HAP-1 (cell line): Measurements from ENCODE around the gene KRT39.
"Not testable (repeated sequence)": the region's sequence is repeated elsewhere in the genome, so short reads cannot be mapped to it uniquely, and the experiment has no call there.

Source experiments
- DNase-seq, 2 experiments: peaks; one replicate each; pipeline ENCODE4 v3.0.0-alpha.2; 2016 to 2020; ENCODE audit warnings: low spot score in 2 of 2
- H3K27me3 ChIP-seq: fragments of 250-450 bp; sonication (Bioruptor Pico); 2 replicates; pipeline ENCODE4 v1.5.1; 2020; ENCODE audit warnings: low read depth, mild to moderate bottlenecking, moderate library complexity
- H3K36me3 ChIP-seq: fragments of 250-450 bp; sonication (Bioruptor Pico); replicated peaks from 2 replicates; pipeline ENCODE4 v1.5.1; 2020; ENCODE audit warnings: mild to moderate bottlenecking
- H3K4me1 ChIP-seq: fragments of 250-450 bp; sonication (Bioruptor Pico); 2 replicates; pipeline ENCODE4 v1.5.1; 2020; ENCODE audit warnings: mild to moderate bottlenecking
- H3K4me3 ChIP-seq: fragments of 250-450 bp; sonication (Bioruptor Pico); 2 replicates; pipeline ENCODE4 v1.5.1; 2020; ENCODE audit warnings: mild to moderate bottlenecking, moderate library complexity
- H3K9me3 ChIP-seq: fragments of 250-450 bp; sonication (Bioruptor Pico); 2 replicates; pipeline ENCODE4 v1.5.1; 2020; ENCODE audit warnings: mild to moderate bottlenecking, moderate library complexity
- in situ Hi-C: fragments of 300-500 bp; cut with MboI; formaldehyde crosslinking; loops from 3 replicates; pipeline ENCODE4 v1.14.3; 2020; ENCODE audit warnings: low sequenced_read_pairs, inconsistent platforms, mixed read lengths

Gene KRT39

GRCh38 chr17:40945414-40945813, 21.3 kb downstream of the KRT39 start:
- DNase-seq: peak; percentile 17 to 25
- Histone ChIP-seq H3K4me1 (peaks cover 15% of the 10 kb centered on the region), H3K36me3 (no peaks in the 10 kb centered on the region), H3K4me3 (no peak overlapping the region), H3K9me3 (no peaks in the 10 kb centered on the region), H3K27me3 (no peaks in the 10 kb centered on the region)
- in situ Hi-C loops: no loop called here

DNA sequence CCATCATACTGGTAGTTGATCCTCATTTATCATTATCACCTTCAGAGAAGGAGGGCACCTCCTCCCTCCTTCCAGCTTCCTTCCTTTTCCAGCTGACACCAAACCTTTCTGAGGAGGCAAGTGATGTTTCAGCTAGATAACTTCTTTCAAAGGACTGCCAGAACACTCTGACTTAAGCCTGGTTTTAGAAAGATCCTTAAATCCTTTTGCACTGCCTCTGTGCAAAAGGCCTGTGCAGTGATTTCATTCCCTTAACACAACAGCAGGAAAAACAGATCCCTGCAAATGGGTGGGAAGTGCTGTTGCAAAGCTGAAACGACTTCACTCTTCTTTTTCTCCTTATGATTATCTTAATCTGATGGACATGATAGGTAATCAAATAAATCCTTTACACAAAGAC, 22.2 kb downstream of the KRT39 start:
- in situ Hi-C loops: no loop called here
- DNase-seq: no peak
- Histone ChIP-seq H3K36me3 (no peaks in the 10 kb centered on the region), H3K4me1 (peaks cover 10% of the 10 kb centered on the region), H3K9me3 (no peaks in the 10 kb centered on the region), H3K4me3 (no peak overlapping the region), H3K27me3 (no peaks in the 10 kb centered on the region)

DNA sequence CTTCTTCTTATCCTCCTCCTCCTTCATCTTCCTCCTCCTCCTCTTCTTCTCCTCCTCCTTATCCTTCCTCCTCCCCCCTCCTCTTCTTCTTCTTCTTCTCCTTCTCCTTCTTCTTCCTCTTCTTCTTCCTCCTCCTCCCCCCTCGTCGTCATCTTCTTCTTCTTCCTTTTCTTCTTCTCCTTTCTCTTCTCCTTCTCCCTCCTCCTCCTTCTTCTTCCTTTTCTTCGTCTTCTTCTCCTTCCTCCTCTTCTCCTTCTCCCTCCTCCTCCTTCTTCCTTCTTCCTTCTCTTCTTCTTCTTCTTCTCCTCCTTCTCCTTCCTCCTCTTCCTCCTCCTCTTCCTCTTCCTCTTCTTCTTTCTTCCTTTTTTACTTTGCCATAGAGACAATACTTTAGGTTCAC, 24.2 kb downstream of the KRT39 start:
- Histone ChIP-seq H3K4me1 (peaks cover 13% of the 10 kb centered on the region), H3K4me3 (no peak overlapping the region), H3K9me3 (no peaks in the 10 kb centered on the region), H3K36me3 (no peaks in the 10 kb centered on the region), H3K27me3 (no peaks in the 10 kb centered on the region)
- DNase-seq: no peak
- in situ Hi-C loops: no loop called here

- in situ Hi-C loops: no loop called here
- no peaks in the 10 kb centered on the region for H3K36me3 ChIP-seq
- H3K4me1 ChIP-seq: peaks cover 15% of the 10 kb centered on the region
- H3K9me3 ChIP-seq: no peaks in the 10 kb centered on the region
- no peaks in the 10 kb centered on the region for H3K27me3 ChIP-seq
- no peak overlapping the region for H3K4me3 ChIP-seq
- no peak for DNase-seq
Observed at GRCh38 chr17:40940266-40940665, 26.5 kb downstream of the KRT39 start.

DNA sequence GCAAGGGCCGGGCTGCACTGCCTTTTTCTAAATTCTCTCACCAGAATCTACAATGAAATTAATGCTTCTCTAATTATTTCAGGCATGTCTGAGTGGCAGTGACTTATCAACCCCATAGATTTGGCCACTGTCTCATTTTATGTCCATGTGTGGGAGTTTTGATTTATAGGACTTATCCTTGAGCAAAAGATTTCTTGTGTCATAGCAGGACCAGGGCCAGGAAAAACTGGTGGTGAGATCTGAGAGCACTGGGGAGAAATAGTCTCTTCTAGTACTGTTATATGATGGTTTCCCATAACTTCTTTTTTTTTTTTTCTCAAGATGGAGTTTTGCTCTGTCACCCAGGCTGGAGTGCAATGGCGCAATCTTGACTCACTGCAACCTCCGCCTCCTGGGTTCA, 27.8 kb downstream of the KRT39 start:
- Histone ChIP-seq H3K36me3 (no peaks in the 10 kb centered on the region), H3K9me3 (no peaks in the 10 kb centered on the region), H3K4me1 (peaks cover 14% of the 10 kb centered on the region), H3K27me3 (no peaks in the 10 kb centered on the region), H3K4me3 (no peak overlapping the region)
- in situ Hi-C loops: no loop called here
- DNase-seq: no peak

- Histone ChIP-seq H3K4me3 (no peak within 1 kb of the TSS), H3K4me1 (peaks cover 25% of the 10 kb centered on the region)
- in situ Hi-C loops: no loop called here
Observed at GRCh38 chr17:40937384-40937819, 29.3 kb downstream of the KRT39 start, which contains the start of gene KRT23. Gene KRT23 (minus strand): TSS chr17:40937646. CDS start chr17:40936603, 1,043 bp downstream.

DNA sequence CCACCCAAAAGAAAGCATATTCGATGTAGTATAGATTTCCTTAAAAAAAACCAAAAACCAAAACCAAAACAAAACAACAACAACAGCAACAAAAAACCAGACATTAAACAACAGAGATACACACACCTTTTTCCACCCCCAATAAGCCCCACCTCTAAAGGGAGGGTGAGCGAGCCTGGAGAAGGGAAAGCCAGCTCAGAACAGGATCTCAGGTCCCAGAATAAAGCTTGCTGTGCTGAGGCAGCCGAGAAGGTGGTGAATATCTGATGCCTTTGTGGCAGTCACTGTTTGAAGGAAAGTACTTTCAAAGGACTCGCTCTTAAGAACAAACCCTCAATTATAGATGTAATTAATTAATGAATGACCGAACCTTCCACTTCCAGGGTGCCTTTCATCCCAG, 29.8 kb downstream of the KRT39 start:
- H3K4me3 ChIP-seq: no peak overlapping the region
- no peaks in the 10 kb centered on the region for H3K9me3 ChIP-seq
- no peaks in the 10 kb centered on the region for H3K36me3 ChIP-seq
- in situ Hi-C loops: no loop called here
- peaks cover 29% of the 10 kb centered on the region for H3K4me1 ChIP-seq
- no peak for DNase-seq
- no peaks in the 10 kb centered on the region for H3K27me3 ChIP-seq

More at GRCh38 chr17:40937384-40937819, 29.3 kb downstream of the KRT39 start, which contains the start of gene KRT23:
- no peaks in the 10 kb centered on the region for H3K9me3 ChIP-seq
- H3K36me3 ChIP-seq: no peaks in the 10 kb centered on the region
- DNase-seq: peak in 1 of 2 experiments; percentile 16
- H3K27me3 ChIP-seq: no peaks in the 10 kb centered on the region

DNA sequence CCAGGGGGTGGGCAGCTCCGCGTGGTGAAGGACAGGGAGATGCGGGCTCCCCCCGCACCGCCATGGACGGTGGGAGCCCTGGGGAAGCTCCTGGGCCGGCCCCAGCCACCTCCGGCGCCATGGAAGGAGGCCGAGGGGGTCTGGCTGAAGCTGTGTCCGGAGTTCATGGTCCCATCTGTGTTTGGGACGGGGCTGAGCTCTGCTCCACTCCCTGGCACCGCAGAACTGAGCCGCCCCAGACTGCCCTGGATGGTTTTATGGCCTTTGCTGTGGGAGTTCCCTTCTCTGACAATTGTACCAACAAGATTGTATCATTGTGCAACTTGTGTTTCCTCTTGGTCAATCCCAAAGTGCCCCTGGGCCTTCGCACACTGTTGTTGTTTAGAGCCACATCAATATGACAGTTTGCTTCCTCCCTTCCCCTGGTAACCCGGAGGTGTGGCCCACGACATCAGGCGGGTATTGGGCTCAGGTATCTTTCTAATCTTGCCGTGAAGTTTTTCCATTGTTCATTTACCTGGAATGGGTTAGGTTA, 30.2 kb downstream of the KRT39 start:
- Histone ChIP-seq H3K27me3 (no peaks in the 10 kb centered on the region), H3K4me3 (no peak overlapping the region), H3K36me3 (no peaks in the 10 kb centered on the region), H3K4me1 (peaks cover 34% of the 10 kb centered on the region), H3K9me3 (no peaks in the 10 kb centered on the region)
- no peak for DNase-seq
- in situ Hi-C loops: no loop called here

DNA sequence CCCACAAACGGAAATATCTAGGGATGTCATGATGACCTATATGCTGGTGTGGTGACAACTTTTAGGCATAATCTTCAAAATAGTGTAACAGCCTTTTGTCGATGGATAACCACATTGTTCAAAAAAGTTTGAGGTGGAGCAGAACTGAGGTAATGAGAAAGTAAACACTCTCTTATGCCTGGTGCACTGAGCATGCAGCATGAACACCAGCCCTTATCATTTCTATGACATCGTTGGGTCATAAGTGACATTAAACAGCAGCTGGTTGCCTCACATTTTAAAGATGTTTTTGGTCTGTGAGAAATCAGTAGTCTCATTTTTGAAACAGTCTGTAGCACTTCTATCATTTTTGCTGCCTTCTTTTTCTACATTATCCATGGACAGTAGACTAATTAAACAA, 31.1 kb downstream of the KRT39 start:
- Histone ChIP-seq H3K36me3 (no peaks in the 10 kb centered on the region), H3K4me3 (no peak overlapping the region), H3K4me1 (peaks cover 34% of the 10 kb centered on the region), H3K27me3 (no peaks in the 10 kb centered on the region), H3K9me3 (no peaks in the 10 kb centered on the region)
- in situ Hi-C loops: no loop called here
- no peak for DNase-seq

- H3K4me1 ChIP-seq: peaks cover 26% of the 10 kb centered on the region
- in situ Hi-C loops: no loop called here
- DNase-seq: peak; percentile 77 to 99
- no peaks in the 10 kb centered on the region for H3K27me3 ChIP-seq
- H3K4me3 ChIP-seq: no peak overlapping the region
- no peaks in the 10 kb centered on the region for H3K9me3 ChIP-seq
- H3K36me3 ChIP-seq: no peaks in the 10 kb centered on the region
Observed at GRCh38 chr17:40932608-40933007, 34.1 kb downstream of the KRT39 start.

GRCh38 chr17:40931311-40931710, 35.4 kb downstream of the KRT39 start:
- no peak for DNase-seq
- Histone ChIP-seq H3K4me3 (no peak overlapping the region), H3K27me3 (no peaks in the 10 kb centered on the region), H3K4me1 (peaks cover 23% of the 10 kb centered on the region), H3K9me3 (no peaks in the 10 kb centered on the region), H3K36me3 (no peaks in the 10 kb centered on the region)
- in situ Hi-C loops: no loop called here

DNA sequence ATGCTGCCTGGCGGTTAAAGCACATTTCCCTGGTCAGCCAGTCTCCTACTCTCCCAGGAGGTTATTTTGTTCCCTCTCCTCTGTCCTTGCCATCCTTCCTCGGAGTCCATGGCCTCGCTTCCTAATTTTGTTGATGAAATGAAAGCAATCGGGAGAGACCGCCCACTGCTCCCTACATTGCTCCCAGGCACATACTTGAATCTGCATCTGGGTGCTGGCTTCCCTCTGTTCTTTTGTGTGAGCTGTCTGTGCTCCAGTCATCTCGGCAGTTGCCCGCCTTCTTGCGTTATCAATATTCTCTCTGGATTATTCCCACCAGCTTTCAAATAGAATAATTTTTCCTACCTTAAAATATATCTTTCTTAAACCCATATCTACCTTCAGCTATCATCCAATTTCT, 40.4 kb downstream of the KRT39 start:
- no peak for DNase-seq
- Histone ChIP-seq H3K27me3 (no peaks in the 10 kb centered on the region), H3K4me1 (no peaks in the 10 kb centered on the region), H3K4me3 (no peak overlapping the region), H3K9me3 (no peaks in the 10 kb centered on the region), H3K36me3 (no peaks in the 10 kb centered on the region)
- in situ Hi-C loops: no loop called here

DNA sequence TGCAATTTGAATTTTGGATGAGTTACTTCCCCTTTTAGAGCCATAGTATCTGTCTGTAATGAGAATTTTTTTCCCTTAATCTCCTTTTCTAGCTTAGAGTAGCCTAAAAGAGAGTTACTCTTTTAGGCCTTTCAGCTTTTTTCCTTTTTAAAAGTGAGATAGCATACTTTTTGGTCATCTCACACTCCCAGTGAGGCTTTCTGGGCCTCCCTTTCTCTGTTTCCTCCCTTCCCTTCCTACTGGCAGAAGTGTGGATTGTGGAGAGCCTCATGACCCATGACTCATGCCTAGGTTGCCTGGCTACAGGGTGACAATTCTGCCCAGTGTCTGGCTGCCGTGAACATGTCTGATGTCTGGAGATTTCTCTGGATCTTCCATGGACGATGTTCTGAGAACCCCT, 44.5 kb downstream of the KRT39 start:
- Histone ChIP-seq H3K27me3 (no peaks in the 10 kb centered on the region), H3K4me1 (no peaks in the 10 kb centered on the region), H3K4me3 (no peak overlapping the region), H3K9me3 (no peaks in the 10 kb centered on the region), H3K36me3 (no peaks in the 10 kb centered on the region)
- no peak for DNase-seq
- in situ Hi-C loops: loop anchor here (25.0 kb wide), 2 partner anchors 415 to 740 kb away; no protein-coding TSS in a partner anchor

DNA sequence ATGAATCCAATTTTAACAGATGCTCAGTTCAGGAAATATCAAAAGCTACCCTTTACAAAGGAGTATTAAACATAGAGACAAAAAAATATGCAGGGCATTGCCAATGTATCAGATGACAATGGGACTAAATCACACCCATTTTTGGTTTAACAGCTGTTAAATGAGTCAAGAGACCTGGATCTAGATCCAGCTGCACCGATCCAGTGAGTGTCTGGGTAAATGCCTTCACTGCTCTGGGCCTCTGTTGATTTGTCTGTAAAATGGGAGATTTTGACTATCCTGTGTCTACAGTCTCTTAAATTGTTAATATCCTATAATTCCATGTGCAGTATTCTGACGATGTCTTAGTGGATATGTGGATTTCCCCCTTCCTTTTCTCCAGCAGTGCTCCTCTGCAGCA, 45.7 kb downstream of the KRT39 start:
- no peaks in the 10 kb centered on the region for H3K27me3 ChIP-seq
- H3K4me1 ChIP-seq: no peaks in the 10 kb centered on the region
- in situ Hi-C loops: loop anchor here (25.0 kb wide), 2 partner anchors 416 to 741 kb away; no protein-coding TSS in a partner anchor
- H3K36me3 ChIP-seq: no peaks in the 10 kb centered on the region
- no peak for DNase-seq
- no peaks in the 10 kb centered on the region for H3K9me3 ChIP-seq
- no peak overlapping the region for H3K4me3 ChIP-seq

- in situ Hi-C loops: loop anchor here (25.0 kb wide), 2 partner anchors 420 to 745 kb away; no protein-coding TSS in a partner anchor
- DNase-seq, H3K27me3 ChIP-seq, H3K36me3 ChIP-seq, H3K4me3 ChIP-seq, H3K4me1 ChIP-seq, H3K9me3 ChIP-seq: not testable (repeated sequence)
Observed at GRCh38 chr17:40917116-40917515, 49.6 kb downstream of the KRT39 start.
